ENCODE data around the gene UBE2Z.
A peak's percentile ranks its signal among the peaks of the same experiment; 100 is the strongest.

UBE2Z gene

GRCh38 chr17:48951572-48951971 lies 43.4 kb downstream of the UBE2Z start:
- Histone ChIP-seq H3K36me3 (replicated peaks; ENCODE audit: low read depth, low read length) (no peaks in the 10 kb centered on the region), H3K4me2 (ENCODE audit: low read length) (no peak overlapping the region), H3K27ac (ENCODE audit: low read length) (no peak overlapping the region), H3K4me3 (ENCODE audit: low read length) (no peak overlapping the region), H3K27me3 (ENCODE audit: low read depth, low read length) (no peaks in the 10 kb centered on the region), H3K9me3 (ENCODE audit: insufficient read depth, low read length) (no peaks in the 10 kb centered on the region), H4K20me1 (ENCODE audit: insufficient read depth, low read length) (no peaks in the 10 kb centered on the region), H3K4me1 (ENCODE audit: low read length) (peaks cover 14% of the 10 kb centered on the region), H3K79me2 (ENCODE audit: low read length) (no peaks in the 10 kb centered on the region), H2AFZ (ENCODE audit: low read depth, low read length) (no peak overlapping the region), H3K9ac (ENCODE audit: low read length) (no peak overlapping the region)
- TF ChIP-seq CTCF (IDR thresholded peaks at IDR 0.05; ENCODE audit: low read depth, low read length) (no peak), EZH2phosphoT487 (IDR thresholded peaks at IDR 0.05; ENCODE audit: low read depth) (no peak)

GRCh38 chr17:48952904-48953303 lies 44.7 kb downstream of the UBE2Z start:
- no peak for TF ChIP-seq CTCF (IDR thresholded peaks at IDR 0.05; ENCODE audit: low read depth, low read length)
- TF ChIP-seq EZH2phosphoT487 (IDR thresholded peaks at IDR 0.05; ENCODE audit: low read depth), result no peak
- no peaks in the 10 kb centered on the region for H3K27me3 ChIP-seq (ENCODE audit: low read depth, low read length)
- no peaks in the 10 kb centered on the region for H4K20me1 ChIP-seq (ENCODE audit: insufficient read depth, low read length)
- H3K9ac ChIP-seq (ENCODE audit: low read length), result no peak overlapping the region; the same call in 1 of the 2 replicates
- H3K4me2 ChIP-seq (ENCODE audit: low read length), result peak overlapping the region; percentile 52
- H2AFZ ChIP-seq (ENCODE audit: low read depth, low read length), result peak overlapping the region; percentile 82; the same call in 1 of the 2 replicates
- no peaks in the 10 kb centered on the region for H3K9me3 ChIP-seq (ENCODE audit: insufficient read depth, low read length)
- no peaks in the 10 kb centered on the region for H3K36me3 ChIP-seq (replicated peaks; ENCODE audit: low read depth, low read length)
- no peak overlapping the region for H3K27ac ChIP-seq (ENCODE audit: low read length)
- H3K79me2 ChIP-seq (ENCODE audit: low read length), result no peaks in the 10 kb centered on the region
- H3K4me3 ChIP-seq (ENCODE audit: low read length), result peak overlapping the region; percentile 40; the same call in 1 of the 2 replicates
- H3K4me1 ChIP-seq (ENCODE audit: low read length), result peaks cover 14% of the 10 kb centered on the region

- H3K9me3 ChIP-seq (ENCODE audit: insufficient read depth, low read length), result no peaks in the 10 kb centered on the region
- H4K20me1 ChIP-seq (ENCODE audit: insufficient read depth, low read length), result no peaks in the 10 kb centered on the region
- H3K4me1 ChIP-seq (ENCODE audit: low read length), result peaks cover 14% of the 10 kb centered on the region
- no peaks in the 10 kb centered on the region for H3K36me3 ChIP-seq (replicated peaks; ENCODE audit: low read depth, low read length)
- H3K27ac ChIP-seq (ENCODE audit: low read length), result no peak overlapping the region
- no peak for TF ChIP-seq EZH2phosphoT487 (IDR thresholded peaks at IDR 0.05; ENCODE audit: low read depth)
- peak; percentile 81 for TF ChIP-seq CTCF (IDR thresholded peaks at IDR 0.05; ENCODE audit: low read depth, low read length)
- H3K9ac ChIP-seq (ENCODE audit: low read length), result no peak overlapping the region
- no peaks in the 10 kb centered on the region for H3K79me2 ChIP-seq (ENCODE audit: low read length)
- H3K27me3 ChIP-seq (ENCODE audit: low read depth, low read length), result peaks cover 3% of the 10 kb centered on the region
- peak overlapping the region; percentile 92 for H2AFZ ChIP-seq (ENCODE audit: low read depth, low read length)
- H3K4me2 ChIP-seq (ENCODE audit: low read length), result peak overlapping the region; percentile 32
- H3K4me3 ChIP-seq (ENCODE audit: low read length), result no peak overlapping the region
Measured at GRCh38 chr17:48954300-48954755, 46.1 kb downstream of the UBE2Z start.

- Histone ChIP-seq H3K36me3 (replicated peaks; ENCODE audit: low read depth, low read length) (no peaks in the 10 kb centered on the region), H3K27ac (ENCODE audit: low read length) (no peak overlapping the region), H4K20me1 (ENCODE audit: insufficient read depth, low read length) (no peaks in the 10 kb centered on the region), H3K79me2 (ENCODE audit: low read length) (no peaks in the 10 kb centered on the region), H3K4me2 (ENCODE audit: low read length) (no peak overlapping the region), H3K4me1 (ENCODE audit: low read length) (no peaks in the 10 kb centered on the region), H2AFZ (ENCODE audit: low read depth, low read length) (no peak overlapping the region), H3K9me3 (ENCODE audit: insufficient read depth, low read length) (no peaks in the 10 kb centered on the region), H3K4me3 (ENCODE audit: low read length) (no peak overlapping the region), H3K9ac (ENCODE audit: low read length) (no peak overlapping the region), H3K27me3 (ENCODE audit: low read depth, low read length) (peaks cover 17% of the 10 kb centered on the region)
- TF ChIP-seq CTCF (IDR thresholded peaks at IDR 0.05; ENCODE audit: low read depth, low read length) (no peak), EZH2phosphoT487 (IDR thresholded peaks at IDR 0.05; ENCODE audit: low read depth) (no peak)
Measured at GRCh38 chr17:48960834-48961515, 52.8 kb downstream of the UBE2Z start.
